Ascending aorta (tissue), 2 donors: ENCODE data around the gene ADGRG4. TPM values are rescaled to one million over a fixed set of nuclear protein-coding genes. Genes with fewer than 3 reads are reported as not detected.

Experiments
- DNase-seq, 2 donors: peaks; one replicate each; pipeline ENCODE4 v3.0.0-alpha.2; 2019; ENCODE audit warnings: low spot score in 2 of 2
- H3K27ac ChIP-seq, 2 donors: fragments of 200-600 bp; sonication (generic); one replicate each; pipeline ENCODE4 v1.5.1; 2016 to 2017; ENCODE audit warnings: mild to moderate bottlenecking in 1 of 2
- H3K27me3 ChIP-seq: fragments of 200-600 bp; sonication (generic); one replicate; pipeline ENCODE4 v1.5.1; 2017
- H3K36me3 ChIP-seq, 2 donors: fragments of 200-600 bp; sonication (generic); one replicate each; pipeline ENCODE4 v1.5.1; 2016
- H3K4me1 ChIP-seq, 2 donors: fragments of 200-600 bp; sonication (generic); one replicate each; pipeline ENCODE4 v1.5.1; 2016 to 2017; ENCODE audit warnings: mild to moderate bottlenecking in 1 of 2
- H3K4me3 ChIP-seq, 2 donors: fragments of 200-600 bp; sonication (generic); one replicate each; pipeline ENCODE4 v1.5.1; 2016 to 2017; ENCODE audit warnings: mild to moderate bottlenecking in 1 of 2
- H3K9me3 ChIP-seq, 2 donors: fragments of 200-600 bp; sonication (generic); one replicate each; pipeline ENCODE4 v1.5.1; 2016
- CTCF ChIP-seq, 3 experiments: fragments of 200-600 bp in 2 of 3; fragments of 450-650 bp in 1 of 3; sonication (generic) in 2 of 3; IDR thresholded peaks; one replicate each; pipeline ENCODE4 v1.5.1; 2016 to 2019; ENCODE audit warnings: antibody characterized with exemption in 3 of 3, mild to moderate bottlenecking in 1 of 3, moderate library complexity in 1 of 3
- intact Hi-C: fragments of 100-400 bp; cut with DNase I; formaldehyde crosslinking; loops from one replicate; pipeline ENCODE4 v1.15.1; 2023
- total RNA-seq: library from RNA; depleted of rRNA; stranded (reverse); fragments of >200 nt; gene quantifications from one replicate; pipeline ENCODE4 v1.1.0, GENCODE V29; 2016

ADGRG4 gene
- total RNA-seq, 1 donor from 2014 or later, result 0.75 TPM

GRCh38 chrX:136303041-136303440 is 2.3 kb downstream of the ADGRG4 start:
- H3K36me3 ChIP-seq, result no peaks in the 10 kb centered on the region
- no peaks in the 10 kb centered on the region for H3K4me1 ChIP-seq
- no peak overlapping the region for H3K4me3 ChIP-seq
- intact Hi-C loops, result no loop called here
- no peaks in the 10 kb centered on the region for H3K9me3 ChIP-seq
- TF ChIP-seq CTCF (IDR thresholded peaks at IDR 0.05), result no peak
- DNase-seq, result no peak
- no peak overlapping the region for H3K27ac ChIP-seq
- H3K27me3 ChIP-seq, result no peaks in the 10 kb centered on the region

- no peaks in the 10 kb centered on the region for H3K27me3 ChIP-seq
- TF ChIP-seq CTCF (IDR thresholded peaks at IDR 0.05), result no peak
- no peaks in the 10 kb centered on the region for H3K9me3 ChIP-seq
- H3K4me3 ChIP-seq, result no peak overlapping the region
- H3K27ac ChIP-seq, result no peak overlapping the region
- intact Hi-C loops, result no loop called here
- H3K36me3 ChIP-seq, result no peaks in the 10 kb centered on the region
- no peaks in the 10 kb centered on the region for H3K4me1 ChIP-seq
- no peak for DNase-seq
Observed at GRCh38 chrX:136304493-136304892, 3.7 kb downstream of the ADGRG4 start.

GRCh38 chrX:136306182-136306581 is 5.4 kb downstream of the ADGRG4 start:
- Histone ChIP-seq H3K27ac (no peak overlapping the region), H3K27me3 (no peaks in the 10 kb centered on the region), H3K36me3 (no peaks in the 10 kb centered on the region), H3K4me3 (no peak overlapping the region), H3K9me3 (no peaks in the 10 kb centered on the region), H3K4me1 (no peaks in the 10 kb centered on the region)
- intact Hi-C loops, result no loop called here
- no peak for DNase-seq
- no peak for TF ChIP-seq CTCF (IDR thresholded peaks at IDR 0.05)

- no peak overlapping the region for H3K4me3 ChIP-seq
- H3K9me3 ChIP-seq, result no peaks in the 10 kb centered on the region
- no peaks in the 10 kb centered on the region for H3K4me1 ChIP-seq
- no peaks in the 10 kb centered on the region for H3K27me3 ChIP-seq
- intact Hi-C loops, result no loop called here
- TF ChIP-seq CTCF (IDR thresholded peaks at IDR 0.05), result no peak
- DNase-seq, result no peak
- H3K27ac ChIP-seq, result no peak overlapping the region
- no peaks in the 10 kb centered on the region for H3K36me3 ChIP-seq
Observed at GRCh38 chrX:136307471-136307870, 6.7 kb downstream of the ADGRG4 start.

- Histone ChIP-seq H3K4me1 (no peaks in the 10 kb centered on the region), H3K36me3 (no peaks in the 10 kb centered on the region), H3K27me3 (no peaks in the 10 kb centered on the region), H3K9me3 (no peaks in the 10 kb centered on the region), H3K4me3 (no peak overlapping the region), H3K27ac (no peak overlapping the region)
- DNase-seq, result no peak
- intact Hi-C loops, result no loop called here
- no peak for TF ChIP-seq CTCF (IDR thresholded peaks at IDR 0.05)
Observed at GRCh38 chrX:136310411-136310810, 9.6 kb downstream of the ADGRG4 start.

- Histone ChIP-seq H3K4me3 (no peak overlapping the region), H3K4me1 (no peaks in the 10 kb centered on the region), H3K36me3 (no peaks in the 10 kb centered on the region), H3K9me3 (no peaks in the 10 kb centered on the region), H3K27me3 (no peaks in the 10 kb centered on the region), H3K27ac (no peak overlapping the region)
- no peak for DNase-seq
- intact Hi-C loops, result no loop called here
- TF ChIP-seq CTCF (IDR thresholded peaks at IDR 0.05), result no peak
Observed at GRCh38 chrX:136318156-136318555, 17.4 kb downstream of the ADGRG4 start.
